Left lung (tissue), 10 donors: ENCODE results near the gene GPR137C. TPM values are rescaled to one million over a fixed set of nuclear protein-coding genes. Genes with fewer than 3 reads are reported as not detected.

ENCODE experiments used
- ATAC-seq: fragments of 200-7000 bp; cut with Tn5 transposase; one replicate; pipeline ENCODE4 v1.9.1; 2020; ENCODE audit warnings: moderate library complexity
- DNase-seq, 4 donors: peaks; one replicate each; pipeline ENCODE4 v3.0.0-alpha.2; 2013 to 2020
- H3K27ac ChIP-seq, 2 donors: fragments of 200-600 bp; sonication (generic) in 1 of 2; one replicate each; pipeline versions ENCODE4 v1.5.0 to v1.8.0; 2020 to 2021
- H3K27me3 ChIP-seq, 2 donors: fragments of 200-600 bp; sonication (generic) in 1 of 2; one replicate each; pipeline versions ENCODE4 v1.5.0 to v1.8.0; 2020 to 2021
- H3K36me3 ChIP-seq, 2 donors: fragments of 200-600 bp; sonication (generic) in 1 of 2; one replicate each; pipeline versions ENCODE4 v1.5.0 to v1.8.0; 2020 to 2021
- H3K4me1 ChIP-seq, 2 donors: fragments of 200-600 bp; one replicate each; pipeline ENCODE4 v1.8.0; 2021
- H3K4me3 ChIP-seq, 2 donors: fragments of 200-600 bp; sonication (generic) in 1 of 2; one replicate each; pipeline versions ENCODE4 v1.5.0 to v1.8.0; 2020 to 2021; ENCODE audit warnings: mild to moderate bottlenecking in 1 of 2
- H3K9me3 ChIP-seq, 2 donors: fragments of 200-600 bp; sonication (generic) in 1 of 2; one replicate each; pipeline versions ENCODE4 v1.5.0 to v1.8.0; 2020 to 2021
- CTCF ChIP-seq, 2 donors: fragments of 200-600 bp; sonication (generic) in 1 of 2; IDR thresholded peaks; one replicate each; pipeline versions ENCODE4 v1.5.0 to v1.8.0; 2021; ENCODE audit warnings: antibody characterized with exemption in 2 of 2
- intact Hi-C, 2 donors: fragments of 100-400 bp; cut with DNase I; formaldehyde crosslinking; loops; one replicate each; pipeline versions ENCODE4 v1.11.2 to v1.14.2; 2022
- polyA plus RNA-seq, 6 donors: library from polyadenylated mRNA; unstranded; fragments of 120-200 nt; gene quantifications; one replicate each; pipeline ENCODE4 v1.2.1, GENCODE V29; 2013; ENCODE audit not compliant: insufficient read length in 6 of 6
- total RNA-seq, 2 donors: library from RNA; stranded (reverse); fragmentation: NEBNext Ultra II Directional; extraction: Animal tissue kit (Norgen Biotek cat#: 25700); gene quantifications; one replicate each; pipeline ENCODE4 v1.2.1, GENCODE V29; 2021
- donor health status: DM: no; HTN: yes; CAD: no.
- donor health status: DM: no; HTN: no; CAD: no.

Gene GPR137C
- total and polyA plus RNA-seq, 8 donors: 1.8 to 7.6 (median 6.9) TPM

- DNase-seq: no peak
- peaks cover 0 to 3% of the 10 kb centered on the region in 2 donors for H3K4me1 ChIP-seq
- no peak overlapping the region for H3K27ac ChIP-seq
- intact Hi-C loops: no loop called here
- H3K4me3 ChIP-seq: no peak overlapping the region
- H3K36me3 ChIP-seq: no peaks in the 10 kb centered on the region
- H3K27me3 ChIP-seq: no peaks in the 10 kb centered on the region
- no peak for ATAC-seq
- TF ChIP-seq CTCF (IDR thresholded peaks at IDR 0.05): no peak
- H3K9me3 ChIP-seq: no peaks in the 10 kb centered on the region
Observed at GRCh38 chr14:52545584-52546317, 6.9 kb upstream of the GPR137C start.

- TF ChIP-seq CTCF (IDR thresholded peaks at IDR 0.05): no peak
- no peak overlapping the region for H3K27ac ChIP-seq
- no peaks in the 10 kb centered on the region for H3K27me3 ChIP-seq
- ATAC-seq: no peak
- no peak overlapping the region for H3K4me3 ChIP-seq
- H3K36me3 ChIP-seq: no peaks in the 10 kb centered on the region
- H3K4me1 ChIP-seq: peaks cover 0 to 8% of the 10 kb centered on the region in 2 donors
- H3K9me3 ChIP-seq: no peaks in the 10 kb centered on the region
- no peak for DNase-seq
- intact Hi-C loops: no loop called here
Observed at GRCh38 chr14:52546318-52546670, 6.3 kb upstream of the GPR137C start.

- DNase-seq: peak in 1 of 4 donors; percentile 7
- no peaks in the 10 kb centered on the region for H3K36me3 ChIP-seq
- no peak for ATAC-seq
- H3K9me3 ChIP-seq: no peaks in the 10 kb centered on the region
- no peaks in the 10 kb centered on the region for H3K27me3 ChIP-seq
- H3K4me1 ChIP-seq: peaks cover 0 to 16% of the 10 kb centered on the region in 2 donors
- intact Hi-C loops: no loop called here
- no peak overlapping the region for H3K4me3 ChIP-seq
- H3K27ac ChIP-seq: no peak overlapping the region
- no peak for TF ChIP-seq CTCF (IDR thresholded peaks at IDR 0.05)
Observed at GRCh38 chr14:52547027-52547426, 5.6 kb upstream of the GPR137C start.

GRCh38 chr14:52547526-52547925, 5.1 kb upstream of the GPR137C start:
- Histone ChIP-seq H3K4me1 (peaks cover 0 to 16% of the 10 kb centered on the region in 2 donors), H3K9me3 (no peaks in the 10 kb centered on the region), H3K27me3 (no peaks in the 10 kb centered on the region), H3K36me3 (no peaks in the 10 kb centered on the region), H3K4me3 (no peak overlapping the region), H3K27ac (no peak overlapping the region)
- TF ChIP-seq CTCF (IDR thresholded peaks at IDR 0.05): no peak
- intact Hi-C loops: no loop called here
- no peak for ATAC-seq
- DNase-seq: no peak

- H3K9me3 ChIP-seq: no peaks in the 10 kb centered on the region
- no peak overlapping the region for H3K4me3 ChIP-seq
- H3K27ac ChIP-seq: no peak overlapping the region
- H3K4me1 ChIP-seq: peaks cover 0 to 29% of the 10 kb centered on the region in 2 donors
- no peak for ATAC-seq
- TF ChIP-seq CTCF (IDR thresholded peaks at IDR 0.05): no peak
- no peaks in the 10 kb centered on the region for H3K36me3 ChIP-seq
- intact Hi-C loops: no loop called here
- H3K27me3 ChIP-seq: no peaks in the 10 kb centered on the region
- DNase-seq: no peak
Observed at GRCh38 chr14:52550661-52551060, 2.0 kb upstream of the GPR137C start.
